ENCODE measurements around the gene RAB11B.
"Not testable (repeated sequence)": the region's sequence is repeated elsewhere in the genome, so short reads cannot be mapped to it uniquely, and the experiment has no call there.

RAB11B gene

DNA sequence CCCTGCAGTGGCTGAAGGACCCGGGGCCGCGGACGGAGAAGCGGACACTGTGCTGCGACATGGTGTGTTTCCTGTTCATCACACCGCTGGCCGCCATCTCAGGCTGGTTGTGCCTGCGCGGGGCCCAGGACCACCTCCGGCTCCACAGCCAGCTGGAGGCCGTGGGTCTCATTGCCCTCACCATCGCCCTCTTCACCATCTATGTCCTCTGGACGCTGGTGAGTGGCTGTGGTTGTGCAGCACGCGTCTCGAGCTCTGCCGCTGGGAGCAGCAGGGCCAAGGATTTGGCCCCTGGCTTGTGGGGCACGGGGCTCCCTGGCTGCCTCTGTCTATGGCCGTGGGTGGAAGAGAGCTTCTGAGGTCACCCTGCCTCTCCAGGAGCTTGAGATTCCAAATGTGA, 40.5 kb downstream of the RAB11B start:
- peaks cover 6% of the 10 kb centered on the region for H3K36me3 Mint-ChIP-seq (ENCODE audit: insufficient read depth)
- DNase-seq (ENCODE audit: low spot score in 2 of 2) = no peak
- no peak for ATAC-seq (replicated peaks; ENCODE audit: extremely low read depth, poor library complexity, severe bottlenecking)
- H3K4me1 Mint-ChIP-seq = no peaks in the 10 kb centered on the region
- no peaks in the 10 kb centered on the region for H3K9me3 Mint-ChIP-seq
- peak overlapping the region; percentile 32 for H3K27ac Mint-ChIP-seq (ENCODE audit: low read depth)
- H3K27me3 Mint-ChIP-seq = no peaks in the 10 kb centered on the region
- no peak overlapping the region for H3K4me3 Mint-ChIP-seq

DNA sequence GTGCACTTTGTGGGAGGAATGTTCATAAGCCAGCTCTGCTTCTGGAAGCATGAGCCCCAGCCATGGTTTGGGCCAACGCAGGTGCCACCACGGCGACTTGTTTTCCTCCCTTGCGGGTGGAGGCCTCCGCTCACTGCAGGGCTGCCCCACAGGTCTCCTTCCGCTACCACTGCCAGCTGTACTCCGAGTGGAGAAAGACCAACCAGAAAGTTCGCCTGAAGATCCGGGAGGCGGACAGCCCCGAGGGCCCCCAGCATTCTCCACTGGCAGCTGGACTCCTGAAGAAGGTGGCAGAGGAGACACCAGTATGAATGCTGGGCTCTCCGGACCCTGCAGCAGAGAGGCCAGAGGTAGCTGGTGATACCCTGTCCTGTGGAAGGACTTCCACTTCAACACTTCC, 48.1 kb downstream of the RAB11B start:
- Mint-ChIP-seq H3K36me3 (ENCODE audit: insufficient read depth) (peaks cover 11% of the 10 kb centered on the region), H3K27ac (ENCODE audit: low read depth) (no peak overlapping the region), H3K27me3 (no peaks in the 10 kb centered on the region), H3K4me1 (no peaks in the 10 kb centered on the region), H3K9me3 (no peaks in the 10 kb centered on the region), H3K4me3 (no peak overlapping the region)
- DNase-seq (ENCODE audit: low spot score in 2 of 2) = no peak
- no peak for ATAC-seq (replicated peaks; ENCODE audit: extremely low read depth, poor library complexity, severe bottlenecking)

DNA sequence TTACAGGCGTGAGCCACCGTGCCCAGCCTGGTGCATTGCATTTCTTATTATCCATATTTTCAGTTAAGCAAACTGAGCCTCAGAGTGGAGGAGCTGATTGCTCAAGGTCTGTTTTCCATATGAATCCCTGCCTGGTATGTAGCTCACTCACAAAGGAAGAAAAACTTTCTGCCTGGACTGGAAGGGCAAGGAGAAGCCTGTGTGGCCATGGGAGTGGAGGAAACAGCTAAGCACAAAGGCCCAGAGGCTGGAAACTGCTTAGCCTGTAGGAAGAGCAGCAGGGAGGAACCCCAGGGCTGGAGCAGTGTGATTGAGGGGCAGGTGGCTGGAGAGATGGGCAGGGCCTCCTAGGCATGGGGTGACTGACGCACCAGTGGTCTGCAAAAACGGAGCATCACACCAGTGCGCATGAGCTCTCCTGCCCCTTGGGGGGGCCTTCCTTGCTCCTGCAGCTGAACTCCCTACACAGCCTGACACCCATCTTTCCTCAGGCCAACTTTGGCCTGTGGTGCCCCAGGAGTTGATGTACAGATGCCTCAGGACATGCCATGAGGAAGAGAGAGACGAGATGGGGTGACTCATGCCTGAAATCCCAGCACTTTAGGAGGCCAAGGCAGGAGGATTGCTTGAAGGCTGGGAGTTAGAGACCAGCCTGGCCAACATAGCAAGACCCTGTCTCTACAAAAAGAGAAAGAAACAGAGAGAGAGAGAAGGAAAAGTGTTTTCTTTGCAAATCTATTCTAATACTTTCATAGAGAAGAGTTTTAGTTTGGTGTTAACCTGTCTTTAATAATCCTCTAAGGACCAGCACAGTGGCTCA, 51.8 kb downstream of the RAB11B start:
- no peak overlapping the region for H3K27ac Mint-ChIP-seq (ENCODE audit: low read depth)
- no peaks in the 10 kb centered on the region for H3K9me3 Mint-ChIP-seq
- no peak for ATAC-seq (replicated peaks; ENCODE audit: extremely low read depth, poor library complexity, severe bottlenecking)
- H3K4me3 Mint-ChIP-seq = peak overlapping the region; percentile 7
- H3K4me1 Mint-ChIP-seq = peaks cover 17% of the 10 kb centered on the region
- DNase-seq (ENCODE audit: low spot score in 2 of 2) = no peak
- no peaks in the 10 kb centered on the region for H3K27me3 Mint-ChIP-seq
- H3K36me3 Mint-ChIP-seq (ENCODE audit: insufficient read depth) = peaks cover 26% of the 10 kb centered on the region

DNA sequence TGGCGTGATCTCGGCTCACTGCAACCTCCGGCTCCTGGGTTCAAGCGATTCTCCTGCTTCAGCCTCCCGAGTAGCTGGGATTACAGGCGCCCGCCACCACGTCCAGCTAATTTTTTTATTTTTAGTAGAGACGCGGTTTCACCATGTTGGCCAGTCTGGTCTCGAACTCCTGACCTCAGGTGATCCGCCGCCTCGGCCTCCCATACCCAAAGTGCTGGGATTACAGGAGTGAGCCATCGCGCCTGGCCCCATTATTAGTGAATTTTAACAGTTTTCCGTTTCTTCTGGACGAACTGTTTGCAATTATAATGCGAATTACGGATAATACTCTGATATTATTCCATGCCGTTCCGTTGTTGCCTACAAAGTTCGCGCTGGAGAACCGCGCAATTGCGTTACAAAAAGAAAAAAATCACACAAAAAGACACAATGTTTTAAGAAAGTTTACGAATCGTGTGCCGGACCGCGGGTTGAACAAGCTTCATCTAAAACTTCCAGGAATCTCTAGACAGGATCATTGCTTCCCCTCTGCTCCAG, 54.0 kb downstream of the RAB11B start:
- H3K9me3 Mint-ChIP-seq; DNase-seq (ENCODE audit: low spot score in 2 of 2); ATAC-seq (replicated peaks; ENCODE audit: extremely low read depth, poor library complexity, severe bottlenecking); H3K27me3 Mint-ChIP-seq: not testable (repeated sequence)
- Mint-ChIP-seq H3K36me3 (ENCODE audit: insufficient read depth) (peaks cover 32% of the 10 kb centered on the region), H3K27ac (ENCODE audit: low read depth) (peak overlapping the region; percentile 98), H3K4me1 (peaks cover 38% of the 10 kb centered on the region), H3K4me3 (peak overlapping the region; percentile 89)

DNA sequence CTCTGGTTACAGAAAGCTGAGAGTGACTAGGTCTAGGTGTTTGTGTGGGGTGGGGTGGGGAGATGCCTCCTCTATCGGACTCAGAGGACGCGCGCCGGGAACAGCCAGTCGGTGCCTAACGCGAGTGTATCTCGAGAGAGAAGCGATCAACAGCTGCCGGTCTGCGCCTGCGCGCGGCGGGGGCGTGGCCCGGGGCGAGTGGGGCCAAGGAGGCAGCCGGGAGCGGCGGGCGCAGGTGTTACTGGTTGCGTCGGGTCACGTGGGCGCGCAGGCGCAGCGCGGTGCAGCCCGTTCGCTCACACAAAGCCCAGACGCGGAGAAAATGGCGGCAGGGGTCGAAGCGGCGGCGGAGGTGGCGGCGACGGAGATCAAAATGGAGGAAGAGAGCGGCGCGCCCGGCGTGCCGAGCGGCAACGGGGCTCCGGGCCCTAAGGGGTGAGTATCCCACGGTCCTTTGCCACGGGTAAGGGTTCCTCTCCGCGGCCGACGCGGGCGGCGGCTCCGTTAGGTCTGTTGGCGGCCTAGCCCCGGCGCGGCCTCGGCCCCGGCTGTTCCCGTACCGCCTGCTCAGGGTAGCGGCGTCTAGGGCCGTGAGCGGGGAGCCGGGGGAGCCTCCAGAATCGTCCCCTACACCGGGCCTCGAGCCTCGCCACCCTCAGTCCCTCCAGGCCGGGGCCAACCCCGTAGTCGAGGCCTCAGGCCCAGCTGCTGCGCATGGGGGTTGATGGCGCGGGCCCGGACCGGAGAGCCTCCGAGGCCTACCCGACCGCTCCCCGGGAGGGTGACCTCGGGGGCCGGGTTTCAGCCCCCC, 54.7 kb downstream of the RAB11B start, which contains the start of gene HNRNPM:
Gene HNRNPM (plus strand): TSS at position 299 of the 811 bp plus-strand sequence. CDS start 24 bp downstream, at position 323.
- peaks cover 41% of the 10 kb centered on the region for H3K4me1 Mint-ChIP-seq
- H3K4me3 Mint-ChIP-seq = peak within 1 kb of the TSS; percentile 89
- no peaks in the 10 kb centered on the region for H3K9me3 Mint-ChIP-seq
- no peaks in the 10 kb centered on the region for H3K27me3 Mint-ChIP-seq
- ATAC-seq (replicated peaks; ENCODE audit: extremely low read depth, poor library complexity, severe bottlenecking) (peak; percentile 91), DNase-seq (ENCODE audit: low spot score in 2 of 2) (peak; percentile 99 to 100)
- H3K36me3 Mint-ChIP-seq (ENCODE audit: insufficient read depth) = peaks cover 31% of the 10 kb centered on the region
- H3K27ac Mint-ChIP-seq (ENCODE audit: low read depth) = peak within 1 kb of the TSS; percentile 98

DNA sequence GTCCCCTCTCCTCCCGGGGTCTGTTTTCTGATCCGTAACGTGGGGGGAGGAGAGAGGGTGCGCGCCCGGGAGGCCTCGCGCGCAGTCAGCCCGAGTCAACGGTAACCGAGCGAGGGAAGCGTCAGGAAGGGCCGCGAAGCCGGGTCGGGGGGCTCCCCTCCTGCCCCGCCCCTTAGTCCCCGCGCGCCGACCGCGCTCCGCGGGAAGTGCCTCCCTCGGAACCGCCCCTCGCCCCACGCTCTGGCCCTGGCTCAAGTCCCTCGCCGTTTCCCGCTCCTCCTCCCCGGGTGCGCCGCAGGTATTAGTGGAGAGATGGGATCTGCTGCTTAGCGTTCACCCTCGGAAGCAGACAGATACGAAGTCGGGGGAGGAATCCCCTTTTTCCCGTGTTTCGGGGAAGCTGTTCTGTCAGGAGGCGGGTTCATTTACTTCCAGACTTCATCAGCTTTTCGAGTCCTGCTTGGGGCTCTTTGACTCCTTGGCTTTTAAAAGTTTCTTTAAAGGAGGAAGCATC, 55.4 kb downstream of the RAB11B start:
- ATAC-seq (replicated peaks; ENCODE audit: extremely low read depth, poor library complexity, severe bottlenecking) (peak; percentile 6), DNase-seq (ENCODE audit: low spot score in 2 of 2) (no peak)
- Mint-ChIP-seq H3K4me3 (peak overlapping the region; percentile 89), H3K36me3 (ENCODE audit: insufficient read depth) (peaks cover 29% of the 10 kb centered on the region), H3K9me3 (no peaks in the 10 kb centered on the region), H3K27ac (ENCODE audit: low read depth) (peak overlapping the region; percentile 98), H3K4me1 (peaks cover 46% of the 10 kb centered on the region), H3K27me3 (no peaks in the 10 kb centered on the region)

DNA sequence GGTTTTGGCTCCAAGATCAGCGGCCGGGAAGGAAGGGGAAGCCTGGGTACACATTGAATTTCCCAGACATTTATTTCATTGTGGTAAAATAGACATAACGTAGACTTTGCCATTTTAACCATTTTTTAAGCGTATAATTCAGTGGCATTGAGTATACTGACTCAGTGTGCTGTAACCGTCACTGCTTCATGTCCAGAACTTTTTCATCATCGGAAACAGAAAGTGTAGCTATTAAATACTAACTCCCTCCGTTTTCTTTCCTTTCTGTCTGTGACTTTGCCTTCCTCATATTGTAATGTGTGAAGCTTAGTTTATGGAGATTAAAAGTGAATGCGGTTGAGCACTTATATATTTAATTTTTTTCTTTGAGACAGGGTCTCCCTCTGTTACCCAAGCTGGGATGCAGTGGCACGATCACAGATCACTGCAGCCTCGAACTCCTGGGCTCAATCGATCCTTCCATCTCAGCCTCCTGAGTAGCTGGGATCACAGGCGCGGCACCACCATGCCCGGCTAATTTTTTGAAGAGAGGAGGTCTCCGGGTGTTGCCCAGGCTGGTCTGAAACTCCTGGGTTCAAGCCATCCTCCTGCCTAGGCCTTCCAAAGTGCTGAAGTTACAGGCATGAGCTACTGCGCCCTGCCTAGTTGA, 56.0 kb downstream of the RAB11B start:
- DNase-seq (ENCODE audit: low spot score in 2 of 2) = no peak
- Mint-ChIP-seq H3K4me3 (peak overlapping the region; percentile 89), H3K4me1 (peaks cover 46% of the 10 kb centered on the region), H3K36me3 (ENCODE audit: insufficient read depth) (peaks cover 32% of the 10 kb centered on the region), H3K27me3 (no peaks in the 10 kb centered on the region), H3K27ac (ENCODE audit: low read depth) (peak overlapping the region; percentile 98), H3K9me3 (no peaks in the 10 kb centered on the region)
- no peak for ATAC-seq (replicated peaks; ENCODE audit: extremely low read depth, poor library complexity, severe bottlenecking)

DNA sequence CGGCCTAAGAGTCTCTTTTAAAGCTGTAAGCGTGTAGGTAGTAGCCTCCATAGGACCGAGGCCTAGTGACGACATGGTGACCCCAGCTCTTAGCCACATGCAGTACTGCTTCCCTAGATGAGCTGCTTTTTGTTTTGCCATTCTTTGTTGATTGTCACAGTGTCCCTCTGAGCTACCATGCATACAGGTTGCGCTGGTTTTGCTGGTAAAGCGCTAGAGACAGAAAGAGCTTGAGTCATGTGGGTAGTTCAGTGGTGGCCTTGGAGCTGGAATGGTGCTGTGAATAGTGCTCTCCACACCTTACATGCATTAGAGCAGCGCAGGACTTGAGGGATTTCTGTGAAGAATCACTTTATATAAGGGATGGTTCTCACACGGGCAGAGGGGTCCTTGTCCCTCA, 59.7 kb downstream of the RAB11B start:
- ATAC-seq (replicated peaks; ENCODE audit: extremely low read depth, poor library complexity, severe bottlenecking) (no peak), DNase-seq (ENCODE audit: low spot score in 2 of 2) (no peak)
- Mint-ChIP-seq H3K4me1 (peaks cover 72% of the 10 kb centered on the region), H3K9me3 (no peaks in the 10 kb centered on the region), H3K27me3 (no peaks in the 10 kb centered on the region), H3K4me3 (peak overlapping the region; percentile 51), H3K27ac (ENCODE audit: low read depth) (no peak overlapping the region), H3K36me3 (ENCODE audit: insufficient read depth) (peaks cover 47% of the 10 kb centered on the region)

DNA sequence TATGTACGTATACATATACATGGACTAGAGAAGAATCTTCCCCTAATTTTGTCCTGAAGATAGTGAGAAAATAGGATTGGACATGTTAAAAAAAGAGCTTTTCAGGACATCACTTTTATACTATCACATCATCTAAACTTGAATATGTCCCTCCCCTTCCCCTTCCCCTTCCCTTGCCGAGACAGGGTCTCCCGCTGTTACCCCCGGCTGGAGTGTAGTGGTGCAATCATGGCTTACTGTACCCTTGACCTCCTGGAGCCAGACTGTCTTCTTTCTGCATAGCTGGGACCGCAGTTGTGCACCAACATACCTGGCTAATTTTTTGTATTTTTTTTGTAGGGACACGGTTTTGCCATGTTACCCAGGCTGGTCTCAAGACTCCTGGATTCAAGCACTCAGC, 61.2 kb downstream of the RAB11B start:
- Mint-ChIP-seq H3K9me3 (no peaks in the 10 kb centered on the region), H3K36me3 (ENCODE audit: insufficient read depth) (peaks cover 51% of the 10 kb centered on the region), H3K4me3 (peak overlapping the region; percentile 42), H3K4me1 (peaks cover 78% of the 10 kb centered on the region), H3K27ac (ENCODE audit: low read depth) (no peak overlapping the region), H3K27me3 (no peaks in the 10 kb centered on the region)
- no peak for ATAC-seq (replicated peaks; ENCODE audit: extremely low read depth, poor library complexity, severe bottlenecking)
- DNase-seq (ENCODE audit: low spot score in 2 of 2) = no peak

DNA sequence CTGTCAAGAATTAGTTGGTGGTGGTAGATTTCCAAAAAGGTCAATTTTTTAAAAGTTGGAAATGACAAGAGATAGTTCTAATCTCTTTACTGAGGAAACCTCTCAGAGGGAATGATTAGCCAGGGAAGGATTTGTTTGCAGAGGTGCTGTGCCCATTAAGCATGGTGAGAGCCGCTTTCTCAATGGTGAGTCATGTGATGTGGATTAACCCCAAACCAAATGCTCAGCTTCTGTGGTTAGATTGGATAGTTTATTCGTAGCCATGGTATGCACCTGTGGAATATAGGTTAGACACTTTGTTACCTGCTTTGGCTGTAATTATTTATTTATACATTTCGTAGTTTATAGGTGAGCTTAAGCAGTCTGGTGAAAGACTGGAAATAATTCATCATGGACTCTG, 61.7 kb downstream of the RAB11B start:
- H3K36me3 Mint-ChIP-seq (ENCODE audit: insufficient read depth) = peaks cover 52% of the 10 kb centered on the region
- no peaks in the 10 kb centered on the region for H3K27me3 Mint-ChIP-seq
- peaks cover 83% of the 10 kb centered on the region for H3K4me1 Mint-ChIP-seq
- ATAC-seq (replicated peaks; ENCODE audit: extremely low read depth, poor library complexity, severe bottlenecking) (peak; percentile 55), DNase-seq (ENCODE audit: low spot score in 2 of 2) (no peak)
- H3K27ac Mint-ChIP-seq (ENCODE audit: low read depth) = peak overlapping the region; percentile 11
- peak overlapping the region; percentile 42 for H3K4me3 Mint-ChIP-seq
- no peaks in the 10 kb centered on the region for H3K9me3 Mint-ChIP-seq

DNA sequence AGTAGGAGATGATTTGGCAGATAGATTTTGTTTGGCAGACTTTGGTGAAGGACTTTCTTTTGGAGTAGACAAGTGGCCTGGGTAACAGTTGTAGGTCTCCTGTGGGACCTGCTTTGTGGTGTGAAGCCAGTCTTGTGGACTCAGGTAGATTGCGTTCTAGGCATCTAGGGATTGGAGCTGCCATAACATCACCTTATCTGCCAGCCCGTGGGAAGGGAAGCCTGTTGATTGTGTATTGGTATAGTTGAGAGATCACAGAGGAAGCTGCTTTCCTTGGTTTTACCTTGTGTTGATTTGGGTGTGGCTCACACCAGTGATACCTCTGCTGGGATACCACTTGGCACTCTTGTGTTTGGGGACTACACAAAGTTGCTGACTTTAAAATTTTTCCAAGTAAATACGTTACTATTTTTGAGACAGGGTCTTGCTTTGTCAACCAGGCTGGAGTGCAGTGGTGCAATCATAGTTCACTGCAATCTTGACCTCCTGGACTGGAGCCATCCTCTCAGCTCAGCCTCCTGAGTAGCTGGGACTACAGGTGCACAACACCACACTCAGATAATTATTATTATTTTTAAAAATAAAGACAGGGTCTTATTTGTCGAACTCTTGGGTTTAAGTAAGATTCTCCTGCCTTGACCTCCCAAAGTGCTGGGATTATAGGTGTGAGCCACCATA, 62.4 kb downstream of the RAB11B start:
- Mint-ChIP-seq H3K36me3 (ENCODE audit: insufficient read depth) (peaks cover 53% of the 10 kb centered on the region), H3K4me1 (peaks cover 82% of the 10 kb centered on the region), H3K4me3 (no peak overlapping the region), H3K27ac (ENCODE audit: low read depth) (peak overlapping the region; percentile 11), H3K27me3 (no peaks in the 10 kb centered on the region), H3K9me3 (no peaks in the 10 kb centered on the region)
- no peak for DNase-seq (ENCODE audit: low spot score in 2 of 2)
- ATAC-seq (replicated peaks; ENCODE audit: extremely low read depth, poor library complexity, severe bottlenecking) = no peak

DNA sequence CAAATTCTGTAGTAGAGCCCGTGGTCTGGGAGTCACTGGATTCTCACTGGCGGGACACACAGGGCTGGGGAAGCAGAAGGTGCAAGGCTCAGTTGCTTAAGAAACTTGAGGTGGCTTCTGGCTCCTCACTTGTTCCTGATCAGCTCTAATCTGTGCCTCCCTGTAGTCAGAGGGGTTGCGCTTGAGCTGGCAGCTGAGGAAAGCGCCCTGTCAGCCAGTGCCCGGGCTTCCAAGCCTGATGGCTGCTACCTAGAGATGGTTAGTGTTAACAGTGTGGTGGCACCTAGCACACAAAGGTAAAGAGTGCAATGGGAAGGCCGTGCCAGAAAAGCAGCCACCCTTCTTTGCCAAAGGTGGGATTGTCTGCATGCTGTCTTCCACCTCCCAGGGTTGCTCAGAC, 63.5 kb downstream of the RAB11B start:
- DNase-seq (ENCODE audit: low spot score in 2 of 2) (no peak), ATAC-seq (replicated peaks; ENCODE audit: extremely low read depth, poor library complexity, severe bottlenecking) (no peak)
- H3K4me3 Mint-ChIP-seq = peak overlapping the region; percentile 16
- H3K9me3 Mint-ChIP-seq = no peaks in the 10 kb centered on the region
- H3K4me1 Mint-ChIP-seq = peaks cover 84% of the 10 kb centered on the region
- no peak overlapping the region for H3K27ac Mint-ChIP-seq (ENCODE audit: low read depth)
- no peaks in the 10 kb centered on the region for H3K27me3 Mint-ChIP-seq
- peaks cover 57% of the 10 kb centered on the region for H3K36me3 Mint-ChIP-seq (ENCODE audit: insufficient read depth)

All from central memory CD8-positive, alpha-beta T cell (primary cell).